SK-N-SH (cell line): Measurements from ENCODE around the gene KANSL3. TPM values are rescaled to one million over a fixed set of nuclear protein-coding genes. Genes with fewer than 3 reads are reported as not detected.

Experiments used
- CTCF ChIA-PET: fragments of 300-600, 350-600 bp; formaldehyde crosslinking; extraction: SDS; loops from one replicate; lab custom pipeline; 2021; lab: Yijun Ruan, JAX
- POLR2A ChIA-PET: fragments of 350-600 bp; sonication (Branson Sonifier 250); formaldehyde crosslinking; extraction: SDS; loops from one replicate; lab custom pipeline; 2020; ENCODE audit warnings: antibody characterized with exemption, inconsistent platforms; lab: Yijun Ruan, JAX
- DNase-seq: peaks from one replicate; pipeline ENCODE4 v3.0.0; 2012
- H2AFZ ChIP-seq: fragments of 200-600 bp; sonication (generic); 2 replicates; pipeline ENCODE4 v1.8.1; 2016; ENCODE audit warnings: antibody characterized with exemption, mild to moderate bottlenecking, low read depth
- H3F3A ChIP-seq: fragments of 200-600 bp; sonication (generic); replicated peaks from 2 replicates; pipeline ENCODE3; 2016; ENCODE audit warnings: antibody characterized with exemption, mild to moderate bottlenecking; ENCODE audit not compliant: insufficient read depth
- H3K27ac ChIP-seq, 2 experiments: fragments of 200-500 bp in 1 of 2; fragments of 200-600 bp in 1 of 2; sonication (Bioruptor generic) in 1 of 2; sonication (generic), shearing (Covaris generic) in 1 of 2; 2 replicates each; pipeline versions ENCODE4 v1.5.1 to v1.6.1; 2014 to 2016; ENCODE audit warnings: low read depth in 2 of 2, inconsistent platforms in 1 of 2, low read length in 1 of 2, mild to moderate bottlenecking in 1 of 2, mixed read lengths in 1 of 2
- H3K27me3 ChIP-seq: fragments of 200-600 bp; sonication (generic), shearing (Covaris generic); 2 replicates; pipeline ENCODE4 v1.6.1; 2016; ENCODE audit warnings: mixed run types; ENCODE audit not compliant: insufficient read depth
- H3K36me3 ChIP-seq, 2 experiments: fragments of 200-500 bp in 1 of 2; fragments of 200-600 bp in 1 of 2; sonication (Bioruptor generic) in 1 of 2; sonication (generic) in 1 of 2; replicated peaks in 1 of 2; 2 replicates each; pipeline versions ENCODE3 to v1.5.1; 2014 to 2016; ENCODE audit warnings: low read length in 1 of 2, mild to moderate bottlenecking in 1 of 2; ENCODE audit not compliant: insufficient read depth in 2 of 2, control insufficient read depth in 1 of 2
- H3K4me1 ChIP-seq, 2 experiments: fragments of 200-500 bp in 1 of 2; fragments of 200-600 bp in 1 of 2; sonication (Bioruptor generic) in 1 of 2; sonication (generic), shearing (Covaris generic) in 1 of 2; 2 replicates each; pipeline versions ENCODE4 v1.5.1 to v1.6.1; 2014 to 2016; ENCODE audit warnings: low read depth in 1 of 2, low read length in 1 of 2, mixed run types in 1 of 2; ENCODE audit not compliant: insufficient read depth in 2 of 2, control insufficient read depth in 1 of 2
- H3K4me2 ChIP-seq: fragments of 200-600 bp; sonication (generic), shearing (Covaris generic); 2 replicates; pipeline ENCODE4 v1.6.1; 2017; ENCODE audit warnings: mixed run types
- H3K4me3 ChIP-seq, 2 experiments: fragments of 200-500 bp in 1 of 2; fragments of 200-600 bp in 1 of 2; sonication (Bioruptor generic) in 1 of 2; sonication (generic), shearing (Covaris generic) in 1 of 2; 2 replicates each; pipeline versions ENCODE4 v1.5.1 to v1.8.1; 2014 to 2016; ENCODE audit warnings: low read depth in 2 of 2, inconsistent platforms in 1 of 2, low read length in 1 of 2, mild to moderate bottlenecking in 1 of 2, mixed read lengths in 1 of 2, moderate library complexity in 1 of 2
- H3K79me2 ChIP-seq: fragments of 200-600 bp; sonication (generic); 2 replicates; pipeline ENCODE4 v1.8.1; 2017; ENCODE audit warnings: mild to moderate bottlenecking; ENCODE audit not compliant: insufficient read depth
- H3K9ac ChIP-seq: fragments of 200-600 bp; sonication (generic); 2 replicates; pipeline ENCODE4 v1.6.1; 2017; ENCODE audit warnings: mixed run types
- H3K9me2 ChIP-seq: fragments of 200-600 bp; sonication (generic); 2 replicates; pipeline ENCODE4 v1.6.1; 2017; ENCODE audit warnings: mixed run types
- H3K9me3 ChIP-seq: fragments of 200-600 bp; sonication (generic); 2 replicates; pipeline ENCODE4 v1.6.1; 2017; ENCODE audit warnings: mixed run types, mild to moderate bottlenecking, moderate library complexity
- H4K20me1 ChIP-seq: fragments of 200-600 bp; sonication (generic); 2 replicates; pipeline ENCODE4 v1.6.1; 2017; ENCODE audit warnings: mild to moderate bottlenecking, mixed run types; ENCODE audit not compliant: insufficient read depth
- CHD2 ChIP-seq: fragments of 150-350 bp; IDR thresholded peaks from 2 replicates; pipeline ENCODE4 v1.6.1; 2018; ENCODE audit warnings: low read length; ENCODE audit not compliant: partially characterized antibody
- EP300 ChIP-seq, 2 experiments: IDR thresholded peaks; 2 replicates each; pipeline versions ENCODE4 v1.4.0 to v1.6.1; 2012; ENCODE audit warnings: borderline replicate concordance in 1 of 2, low read depth in 1 of 2, low read length in 1 of 2
- EZH2phosphoT487 ChIP-seq: fragments of 200-600 bp; sonication (generic); IDR thresholded peaks from 2 replicates; pipeline ENCODE4 v1.6.1; 2017; ENCODE audit warnings: low read depth, mixed run types, mild to moderate bottlenecking, antibody characterized with exemption, moderate library complexity, borderline replicate concordance
- FOXM1 ChIP-seq: IDR thresholded peaks from 2 replicates; pipeline ENCODE4 v1.4.0; 2012; ENCODE audit warnings: low read depth, mild to moderate bottlenecking
- GATA2 ChIP-seq: sonication (generic); formaldehyde crosslinking; IDR thresholded peaks from 2 replicates; pipeline ENCODE4 v1.5.0; 2020; ENCODE audit warnings: mild to moderate bottlenecking, missing genetic modification reagents
- JUND ChIP-seq: IDR thresholded peaks from 2 replicates; pipeline ENCODE4 v1.4.0; 2012
- MAX ChIP-seq: IDR thresholded peaks from 2 replicates; pipeline ENCODE4 v1.4.0; 2012; ENCODE audit warnings: low read depth
- MXI1 ChIP-seq: IDR thresholded peaks from 2 replicates; pipeline ENCODE4 v1.6.1; 2012; ENCODE audit warnings: mild to moderate bottlenecking, low read depth, low read length, improper control_type of control experiment
- NFIC ChIP-seq: IDR thresholded peaks from 2 replicates; pipeline ENCODE4 v1.4.0; 2012; ENCODE audit warnings: borderline replicate concordance
- NRF1 ChIP-seq: IDR thresholded peaks from 2 replicates; pipeline ENCODE4 v1.6.1; 2012; ENCODE audit warnings: low read depth, mild to moderate bottlenecking, low read length
- PBX3 ChIP-seq: IDR thresholded peaks from 2 replicates; pipeline ENCODE4; 2012
- RAD21 ChIP-seq: IDR thresholded peaks from 2 replicates; pipeline ENCODE4 v1.6.1; 2012; ENCODE audit warnings: mild to moderate bottlenecking, low read length
- RCOR1 ChIP-seq: fragments of 150-350 bp; IDR thresholded peaks from 2 replicates; pipeline ENCODE4 v1.6.1; 2017; ENCODE audit warnings: antibody characterized with exemption, low read length
- REST ChIP-seq: IDR thresholded peaks from 2 replicates; pipeline ENCODE4 v1.6.1; 2012; ENCODE audit warnings: mild to moderate bottlenecking, low read depth, low read length, moderate library complexity
- RFX5 ChIP-seq: IDR thresholded peaks from 2 replicates; pipeline ENCODE4 v1.6.1; 2012; ENCODE audit warnings: mild to moderate bottlenecking, improper control_type of control experiment, low read length
- RXRA ChIP-seq: IDR thresholded peaks from 2 replicates; pipeline ENCODE4 v1.4.0; 2012; ENCODE audit warnings: low read depth, mild to moderate bottlenecking, borderline replicate concordance
- SIN3A ChIP-seq: IDR thresholded peaks from 2 replicates; pipeline ENCODE4 v1.6.1; 2012; ENCODE audit warnings: low read depth, mild to moderate bottlenecking, low read length, moderate library complexity, borderline replicate concordance
- TCF12 ChIP-seq: IDR thresholded peaks from 2 replicates; pipeline ENCODE4 v1.4.0; 2012
- TEAD4 ChIP-seq: IDR thresholded peaks from 2 replicates; pipeline ENCODE4 v1.4.0; 2012; ENCODE audit warnings: mild to moderate bottlenecking, borderline replicate concordance; ENCODE audit not compliant: insufficient read depth
- USF1 ChIP-seq: IDR thresholded peaks from 2 replicates; pipeline ENCODE4 v1.4.0; 2012; ENCODE audit warnings: low read depth, borderline replicate concordance
- USF2 ChIP-seq: fragments of 150-350 bp; IDR thresholded peaks from 2 replicates; pipeline ENCODE4 v1.6.1; 2017; ENCODE audit warnings: antibody characterized with exemption, low read length, low read depth, borderline replicate concordance
- YY1 ChIP-seq: IDR thresholded peaks from 2 replicates; pipeline ENCODE4 v1.4.0; 2012; ENCODE audit warnings: low read depth, mild to moderate bottlenecking
- WGBS: methylation state at CpG from one replicate; pipeline ENCODE4 v1.1.6; 2017; ENCODE audit warnings: low lambda C conversion rate; 5-methylcytosine and 5-hydroxymethylcytosine counted together
- polyA plus RNA-seq, 3 experiments: library from polyadenylated mRNA; depleted of rRNA; stranded (reverse); fragments of >200 nt; gene quantifications; 2 replicates each; pipeline ENCODE4 v1.2.3, GENCODE V29; 2012

The KANSL3 gene
- polyA plus RNA-seq, 1 of the 3 experiments (the other 2 are of a cell fraction): 10.7 TPM

GRCh38 chr2:96594691-96595152, 43.4 kb downstream of the KANSL3 start:
- Histone ChIP-seq H3K4me3 (no peak overlapping the region), H3K9me2 (no peaks in the 10 kb centered on the region), H3K4me2 (no peak overlapping the region), H3K4me1 (no peaks in the 10 kb centered on the region), H3K27me3 (no peaks in the 10 kb centered on the region), H4K20me1 (no peaks in the 10 kb centered on the region), H3F3A (no peaks in the 10 kb centered on the region), H3K79me2 (no peaks in the 10 kb centered on the region), H3K9ac (no peak overlapping the region), H2AFZ (no peak overlapping the region), H3K36me3 (peaks cover 46 to 66% of the 10 kb centered on the region in 2 experiments), H3K9me3 (no peaks in the 10 kb centered on the region), H3K27ac (no peak overlapping the region)
- WGBS: 100% methylated on average over 5 of the region's 5 CpGs
- TF ChIP-seq PBX3 (no peak), RCOR1 (no peak), EP300 (IDR thresholded peaks at IDR 0.05; ENCODE audit: borderline replicate concordance in 1 of 2, low read depth in 1 of 2, low read length in 1 of 2) (no peak), CHD2 (no peak), USF2 (no peak), GATA2 (CRISPR knock-in tag) (no peak), NRF1 (no peak), RAD21 (no peak), SIN3A (no peak)
- ChIA-PET POLR2A (no interaction called here), CTCF (interaction anchor here (0.6 to 2.4 kb wide), 5 partner anchors 10 to 124 kb away, joined by 3 to 6 read pairs (median 3); no protein-coding TSS in a partner anchor)
- DNase-seq: no peak

- ChIA-PET POLR2A (no interaction called here), CTCF (interaction anchor here (0.6 to 2.4 kb wide), 3 partner anchors 30 to 124 kb away, joined by 3 to 6 read pairs (median 3); no protein-coding TSS in a partner anchor)
- no peaks in the 10 kb centered on the region for H3K79me2 ChIP-seq
- H3F3A ChIP-seq: no peaks in the 10 kb centered on the region
- no peak for DNase-seq
- H3K4me3 ChIP-seq: no peak overlapping the region
- H3K4me2 ChIP-seq: no peak overlapping the region
- no peaks in the 10 kb centered on the region for H3K4me1 ChIP-seq
- no peak overlapping the region for H3K9ac ChIP-seq
- H2AFZ ChIP-seq: no peak overlapping the region
- no peaks in the 10 kb centered on the region for H3K9me3 ChIP-seq
- no peaks in the 10 kb centered on the region for H3K9me2 ChIP-seq
- WGBS: 90% methylated on average over 3 of the region's 3 CpGs
- H3K36me3 ChIP-seq: peaks cover 44 to 61% of the 10 kb centered on the region in 2 experiments
- H3K27me3 ChIP-seq: no peaks in the 10 kb centered on the region
- H4K20me1 ChIP-seq: no peaks in the 10 kb centered on the region
- H3K27ac ChIP-seq: no peak overlapping the region
- TF ChIP-seq EZH2phosphoT487 (no peak), EP300 (IDR thresholded peaks at IDR 0.05; ENCODE audit: borderline replicate concordance in 1 of 2, low read depth in 1 of 2, low read length in 1 of 2) (no peak), TCF12 (no peak), CHD2 (no peak), RFX5 (no peak), JUND (no peak), FOXM1 (no peak), RXRA (no peak), MAX (no peak), NFIC (no peak), YY1 (no peak), TEAD4 (no peak), MXI1 (no peak), USF1 (no peak), REST (no peak)
Measured at GRCh38 chr2:96594282-96594681, 43.8 kb downstream of the KANSL3 start.
